ENCODE results near the gene ZIC5.

The ZIC5 gene

GRCh38 chr13:99983499-99984401 lies 12.2 kb upstream of the ZIC5 start:
- TF ChIP-seq CTCF (IDR thresholded peaks at IDR 0.05; ENCODE audit: control extremely low read depth, extremely low read depth, low read depth, missing control alignments) = no peak
- ChIA-PET CTCF (interaction anchor here (1.1 kb wide), 1 partner anchor 531 kb away, joined by 3 read pairs; no protein-coding TSS in a partner anchor), POLR2A (no interaction called here)
- DNase-seq (ENCODE audit: extremely low spot score) = no peak

GRCh38 chr13:99982731-99983498 lies 11.3 kb upstream of the ZIC5 start:
- CTCF ChIA-PET = interaction anchor here (1.1 kb wide), 1 partner anchor 532 kb away, joined by 3 read pairs; no protein-coding TSS in a partner anchor

GRCh38 chr13:99982036-99982730 lies 10.6 kb upstream of the ZIC5 start:
- no peak for DNase-seq (ENCODE audit: extremely low spot score)
- CTCF ChIA-PET = interaction anchor here (1.1 kb wide), 1 partner anchor 533 kb away, joined by 3 read pairs; no protein-coding TSS in a partner anchor
- TF ChIP-seq CTCF (IDR thresholded peaks at IDR 0.05; ENCODE audit: control extremely low read depth, extremely low read depth, low read depth, missing control alignments) = no peak
- POLR2A ChIA-PET = interaction anchor here (1.0 kb wide), 1 partner anchor 662 kb away, joined by 3 read pairs; no protein-coding TSS in a partner anchor

More at GRCh38 chr13:99982731-99983498, 11.3 kb upstream of the ZIC5 start:
- DNase-seq (ENCODE audit: extremely low spot score) = no peak
- no peak for TF ChIP-seq CTCF (IDR thresholded peaks at IDR 0.05; ENCODE audit: control extremely low read depth, extremely low read depth, low read depth, missing control alignments)
- POLR2A ChIA-PET = no interaction called here

- ChIA-PET POLR2A (interaction anchor here (1.0 kb wide), 1 partner anchor 663 kb away, joined by 3 read pairs; no protein-coding TSS in a partner anchor), CTCF (interaction anchor here (1.1 to 1.4 kb wide), 2 partner anchors 14 to 533 kb away, joined by 3 read pairs; no protein-coding TSS in a partner anchor)
- DNase-seq (ENCODE audit: extremely low spot score) = no peak
- no peak for TF ChIP-seq CTCF (IDR thresholded peaks at IDR 0.05; ENCODE audit: control extremely low read depth, extremely low read depth, low read depth, missing control alignments)
These were observed 10.1 kb upstream of the ZIC5 start, which contains the start of gene ZIC2 for GRCh38 chr13:99981735-99982035. Gene ZIC2, plus strand, starts transcription at chr13:99981784. Its CDS starts 281 bp downstream, at chr13:99982065.

GRCh38 chr13:99980824-99981734 lies 9.5 kb upstream of the ZIC5 start:
- TF ChIP-seq CTCF (IDR thresholded peaks at IDR 0.05; ENCODE audit: control extremely low read depth, extremely low read depth, low read depth, missing control alignments) = no peak
- ChIA-PET POLR2A (interaction anchor here (1.0 kb wide), 1 partner anchor 663 kb away, joined by 3 read pairs; no protein-coding TSS in a partner anchor), CTCF (interaction anchor here (0.8 to 1.4 kb wide), 3 partner anchors 13 to 534 kb away, joined by 3 read pairs; no protein-coding TSS in a partner anchor)
- DNase-seq (ENCODE audit: extremely low spot score) = no peak
